NCI-H2196 treated with DMSO at 0.1 percent for 48 hours (cell line): Measurements from ENCODE around the gene SIAE.
"Not testable (repeated sequence)": the region's sequence is repeated elsewhere in the genome, so short reads cannot be mapped to it uniquely, and the experiment has no call there.

ENCODE experiments used
- DNase-seq: peaks from one replicate; lab custom pipeline; 2025; ENCODE audit not compliant: unreplicated experiment; lab: John Stamatoyannopoulos, UW

Gene SIAE

GRCh38 chr11:124625504-124626168 lies 47.9 kb downstream of the SIAE start:
- no peak for DNase-seq

- no peak for DNase-seq
Observed at GRCh38 chr11:124623861-124624525, 49.5 kb downstream of the SIAE start.

- peak; percentile 69 for DNase-seq
Observed at GRCh38 chr11:124622531-124623451, 50.7 kb downstream of the SIAE start, which contains the start of gene TBRG1. Gene TBRG1, plus strand, starts transcription at chr11:124622864. Its CDS starts 220 bp downstream, at chr11:124623084.

GRCh38 chr11:124618863-124619262 lies 54.7 kb downstream of the SIAE start:
- no peak for DNase-seq

GRCh38 chr11:124612567-124613246 lies 60.8 kb downstream of the SIAE start:
- no peak for DNase-seq

- no peak for DNase-seq
Observed at GRCh38 chr11:124612045-124612444, 61.5 kb downstream of the SIAE start.

GRCh38 chr11:124611064-124611463 lies 62.5 kb downstream of the SIAE start, which contains the start of gene PANX3:
Gene PANX3, plus strand, starts transcription at chr11:124611428. Its CDS starts 129 bp downstream, at chr11:124611557.
- DNase-seq: no peak

- no peak for DNase-seq
Observed at GRCh38 chr11:124610295-124610694, 63.2 kb downstream of the SIAE start.

- DNase-seq: no peak
Observed at GRCh38 chr11:124608147-124608546, 65.4 kb downstream of the SIAE start.

GRCh38 chr11:124605719-124606118 lies 67.8 kb downstream of the SIAE start:
- no peak for DNase-seq

- DNase-seq: not testable (repeated sequence)
Observed at GRCh38 chr11:124602723-124603122, 70.8 kb downstream of the SIAE start.

- DNase-seq: no peak
Observed at GRCh38 chr11:124602193-124602592, 71.3 kb downstream of the SIAE start.

- DNase-seq: no peak
Observed at GRCh38 chr11:124600621-124601320, 72.8 kb downstream of the SIAE start.

- no peak for DNase-seq
Observed at GRCh38 chr11:124597626-124598025, 75.9 kb downstream of the SIAE start.

- DNase-seq: no peak
Observed at GRCh38 chr11:124595302-124595701, 78.2 kb downstream of the SIAE start.

GRCh38 chr11:124592627-124593026 lies 80.9 kb downstream of the SIAE start:
- no peak for DNase-seq

- no peak for DNase-seq
Observed at GRCh38 chr11:124591430-124591829, 82.1 kb downstream of the SIAE start.

- peak; percentile 3 for DNase-seq
Observed at GRCh38 chr11:124586238-124586860, 87.2 kb downstream of the SIAE start.

GRCh38 chr11:124584681-124585372 lies 88.7 kb downstream of the SIAE start:
- no peak for DNase-seq
